H1 (cell line): ENCODE results near the gene EPB41L2. TPM values are rescaled to one million over a fixed set of nuclear protein-coding genes. Genes with fewer than 3 reads are reported as not detected.
"Not testable (repeated sequence)": the region's sequence is repeated elsewhere in the genome, so short reads cannot be mapped to it uniquely, and the experiment has no call there.

Experiments used
- CTCF ChIA-PET: fragments of 300-600 bp; sonication (Branson Sonifier 250); formaldehyde crosslinking; loops from one replicate; lab custom pipeline; 2021; ENCODE audit not compliant: partially characterized antibody; lab: Charles Lee
- POLR2A ChIA-PET: fragments of 300-600 bp; sonication (Branson Sonifier 250); formaldehyde crosslinking; loops from one replicate; lab custom pipeline; 2021; ENCODE audit warnings: inconsistent platforms; ENCODE audit not compliant: partially characterized antibody; lab: Charles Lee
- DNase-seq, 2 experiments: peaks; one replicate each; pipeline versions ENCODE4 v3.0.0 to v3.0.0-alpha.2; 2010 to 2022; ENCODE audit warnings: low spot score in 2 of 2, low read depth in 1 of 2, mixed read lengths in 1 of 2
- FAIRE-seq: peaks from 2 replicates; lab custom pipeline; 2011; peaks lifted over from hg19 to GRCh38; lab: Jason Lieb, UNC
- H2AFZ ChIP-seq: 2 replicates; pipeline ENCODE4 v1.8.1; 2012; ENCODE audit warnings: low read length, inconsistent platforms
- H2AK5ac ChIP-seq: 2 replicates; pipeline ENCODE4 v1.6.1; 2013; ENCODE audit warnings: low read depth, low read length
- H2BK120ac ChIP-seq: replicated peaks from 2 replicates; pipeline ENCODE3; 2013; ENCODE audit warnings: low read depth, low read length, inconsistent platforms
- H2BK12ac ChIP-seq: 2 replicates; pipeline ENCODE4 v1.6.1; 2013; ENCODE audit warnings: low read depth, low read length
- H2BK15ac ChIP-seq: 2 replicates; pipeline ENCODE4 v1.6.1; 2013; ENCODE audit warnings: low read length
- H2BK20ac ChIP-seq: 2 replicates; pipeline ENCODE4 v1.6.1; 2013; ENCODE audit warnings: low read length
- H2BK5ac ChIP-seq: 2 replicates; pipeline ENCODE4 v1.6.1; 2013; ENCODE audit warnings: low read depth, low read length
- H3K14ac ChIP-seq: 2 replicates; pipeline ENCODE4 v1.6.1; 2013; ENCODE audit warnings: inconsistent platforms; ENCODE audit not compliant: insufficient read length
- H3K18ac ChIP-seq: 2 replicates; pipeline ENCODE4 v1.6.1; 2013; ENCODE audit warnings: low read length; ENCODE audit errors: extremely low read depth
- H3K23ac ChIP-seq: 2 replicates; pipeline ENCODE4 v1.6.1; 2013; ENCODE audit warnings: inconsistent platforms; ENCODE audit not compliant: insufficient read length
- H3K23me2 ChIP-seq: 2 replicates; pipeline ENCODE4 v1.6.1; 2013; ENCODE audit warnings: low read depth, low read length
- H3K27ac ChIP-seq: 2 replicates; pipeline ENCODE4 v1.6.1; 2011; ENCODE audit warnings: low read depth, low read length, inconsistent platforms
- H3K27me3 ChIP-seq, 4 experiments: replicated peaks in 1 of 4; 1 replicate in 1 of 4; 2 replicates in 3 of 4; pipeline versions ENCODE4 v1.6.1 to v1.8.1; 2011 to 2013; ENCODE audit warnings: low read length in 3 of 4, mild to moderate bottlenecking in 3 of 4, inconsistent platforms in 2 of 4, mixed read lengths in 2 of 4, moderate library complexity in 1 of 4; ENCODE audit not compliant: control insufficient read depth in 3 of 4, insufficient read depth in 3 of 4; ENCODE audit errors: extremely low read depth in 1 of 4
- H3K36me3 ChIP-seq, 4 experiments: 2 replicates each; pipeline versions ENCODE4 v1.6.1 to v1.8.1; 2011 to 2013; ENCODE audit warnings: mild to moderate bottlenecking in 4 of 4, low read length in 3 of 4, moderate library complexity in 2 of 4, control low read depth in 1 of 4, inconsistent platforms in 1 of 4; ENCODE audit not compliant: insufficient read depth in 4 of 4, control insufficient read depth in 2 of 4
- H3K4ac ChIP-seq: replicated peaks from 2 replicates; pipeline ENCODE3; 2013; ENCODE audit warnings: low read length, low read depth, mixed read lengths, inconsistent platforms; ENCODE audit not compliant: insufficient read length
- H3K4me1 ChIP-seq, 4 experiments: replicated peaks in 1 of 4; 1 replicate in 1 of 4; 2 replicates in 3 of 4; pipeline versions ENCODE4 v1.6.1 to v1.8.1; 2011 to 2013; ENCODE audit warnings: low read length in 3 of 4, inconsistent platforms in 2 of 4, mixed read lengths in 1 of 4; ENCODE audit not compliant: insufficient read depth in 4 of 4, control insufficient read depth in 3 of 4
- H3K4me2 ChIP-seq, 2 experiments: 2 replicates each; pipeline versions ENCODE4 v1.6.1 to v1.8.1; 2011 to 2013; ENCODE audit warnings: low read depth in 2 of 2, low read length in 2 of 2, control low read depth in 1 of 2, inconsistent platforms in 1 of 2, mild to moderate bottlenecking in 1 of 2; ENCODE audit not compliant: insufficient read depth in 1 of 2
- H3K4me3 ChIP-seq, 4 experiments: fragments of 200-600, 300-600 bp in 1 of 4; sonication (generic), shearing (Covaris generic), sonication (Bioruptor Twin) in 1 of 4; 2 replicates each; pipeline versions ENCODE4 v1.5.1 to v1.8.1; 2011 to 2016; ENCODE audit warnings: low read length in 4 of 4, low read depth in 3 of 4, control low read depth in 2 of 4, inconsistent platforms in 2 of 4, mild to moderate bottlenecking in 2 of 4, mixed read lengths in 1 of 4, moderate library complexity in 1 of 4; ENCODE audit not compliant: insufficient read depth in 2 of 4; ENCODE audit errors: extremely low read depth in 1 of 4
- H3K56ac ChIP-seq: replicated peaks from 2 replicates; pipeline ENCODE3; 2013; ENCODE audit warnings: low read depth, mild to moderate bottlenecking, mixed read lengths, low read length, inconsistent platforms; ENCODE audit not compliant: insufficient read length
- H3K79me1 ChIP-seq: 2 replicates; pipeline ENCODE4 v1.6.1; 2013; ENCODE audit warnings: low read depth, low read length, control low read depth
- H3K79me2 ChIP-seq, 2 experiments: 2 replicates each; pipeline versions ENCODE4 v1.6.1 to v1.8.1; 2012 to 2013; ENCODE audit warnings: low read length in 2 of 2, mild to moderate bottlenecking in 2 of 2, inconsistent platforms in 1 of 2; ENCODE audit not compliant: insufficient read depth in 2 of 2, control insufficient read depth in 1 of 2
- H3K9ac ChIP-seq, 4 experiments: replicated peaks in 1 of 4; 1 replicate in 1 of 4; 2 replicates in 3 of 4; pipeline versions ENCODE4 v1.6.1 to v1.8.1; 2011 to 2013; ENCODE audit warnings: low read depth in 3 of 4, low read length in 3 of 4, control low read depth in 2 of 4, mild to moderate bottlenecking in 2 of 4, moderate library complexity in 2 of 4, inconsistent platforms in 1 of 4; ENCODE audit errors: extremely low read depth in 1 of 4
- H3K9me3 ChIP-seq, 2 experiments: 2 replicates each; pipeline versions ENCODE4 v1.6.1 to v1.8.1; 2012 to 2013; ENCODE audit warnings: mild to moderate bottlenecking in 2 of 2, moderate library complexity in 2 of 2, control low read depth in 1 of 2, inconsistent platforms in 1 of 2, low read depth in 1 of 2, low read length in 1 of 2, mixed read lengths in 1 of 2; ENCODE audit not compliant: insufficient read depth in 2 of 2
- H4K20me1 ChIP-seq, 2 experiments: replicated peaks in 1 of 2; 2 replicates each; pipeline versions ENCODE3 to v1.8.1; 2011 to 2013; ENCODE audit warnings: inconsistent platforms in 2 of 2, low read length in 2 of 2, mild to moderate bottlenecking in 1 of 2; ENCODE audit not compliant: insufficient read depth in 2 of 2, control insufficient read depth in 1 of 2
- H4K5ac ChIP-seq: 2 replicates; pipeline ENCODE4 v1.6.1; 2013; ENCODE audit warnings: low read length, low read depth, mixed read lengths, inconsistent platforms; ENCODE audit not compliant: insufficient read length
- H4K8ac ChIP-seq: 2 replicates; pipeline ENCODE4 v1.8.0; 2013; ENCODE audit warnings: mild to moderate bottlenecking, moderate library complexity, low read length, inconsistent platforms; ENCODE audit not compliant: insufficient read depth; ENCODE audit errors: extremely low read depth
- H4K91ac ChIP-seq: replicated peaks from 2 replicates; pipeline ENCODE3; 2013; ENCODE audit warnings: low read length, mixed read lengths, inconsistent platforms; ENCODE audit not compliant: insufficient read length
- WGBS, 2 experiments: shearing (Covaris generic) in 1 of 2; methylation state at CpG; one replicate each; pipeline versions ENCODE4 v1.1.6 to v1.1.7; 2013 to 2015; ENCODE audit warnings: low lambda C conversion rate in 2 of 2, mixed read lengths in 2 of 2, inconsistent platforms in 1 of 2, low coverage in 1 of 2, missing lambda C conversion rate in 1 of 2; ENCODE audit not compliant: insufficient replicate concordance in 2 of 2, insufficient coverage in 1 of 2, insufficient read length in 1 of 2; ENCODE audit errors: extremely low coverage in 1 of 2, missing lambda C conversion rate in 1 of 2; 5-methylcytosine and 5-hydroxymethylcytosine counted together
- polyA plus RNA-seq, 7 experiments: library from polyadenylated mRNA; depleted of rRNA in 3 of 7; stranded (reverse) in 5 of 7; unstranded in 2 of 7; fragments of >200 nt in 5 of 7; fragments of 200-250 nt in 2 of 7; gene quantifications; 1 replicate in 5 of 7; 2 replicates in 1 of 7; 4 replicates in 1 of 7; pipeline versions ENCODE4 v1.2.1 to v1.2.3, GENCODE V29; 2011 to 2013; ENCODE audit warnings: missing spikeins in 2 of 7, mixed read lengths in 2 of 7
- total RNA-seq: library from RNA; stranded (reverse); fragmentation: NEBNext Ultra II Directional; extraction: Animal tissue kit (Norgen Biotek cat#: 25700); gene quantifications from 2 replicates; pipeline ENCODE4 v1.2.1, GENCODE V29; 2021

Gene EPB41L2
- total and polyA plus RNA-seq, 2 of the 8 experiments (the other 6 are each of a cell fraction or from before 2014, with no cell fraction given): 22.5 to 123 TPM

GRCh38 chr6:131008965-131009364 is 54.1 kb downstream of the EPB41L2 start:
- H2BK12ac ChIP-seq, H3K27me3 ChIP-seq, H3K23me2 ChIP-seq, H2AK5ac ChIP-seq, H3K9ac ChIP-seq, FAIRE-seq, H2BK5ac ChIP-seq, H2AFZ ChIP-seq, H3K4ac ChIP-seq, H2BK20ac ChIP-seq, H3K56ac ChIP-seq, H3K18ac ChIP-seq, H3K14ac ChIP-seq, H2BK120ac ChIP-seq, H3K36me3 ChIP-seq, CTCF ChIA-PET, H4K5ac ChIP-seq, H2BK15ac ChIP-seq, H4K8ac ChIP-seq, H3K4me3 ChIP-seq, H3K4me2 ChIP-seq, H3K23ac ChIP-seq, POLR2A ChIA-PET, H3K79me1 ChIP-seq, DNase-seq, H3K4me1 ChIP-seq, H4K91ac ChIP-seq, H4K20me1 ChIP-seq, H3K27ac ChIP-seq: not testable (repeated sequence)
- WGBS, 2 experiments: 92% methylated on average over 2 of the region's 2 CpGs; no CpG with 5 or more reads in 1 of the 2 experiments
- H3K9me3 ChIP-seq: peaks cover 25 to 30% of the 10 kb centered on the region in 2 experiments
- H3K79me2 ChIP-seq: peaks cover 0 to 58% of the 10 kb centered on the region in 2 experiments; a peak in 3 of 4 replicates

GRCh38 chr6:131007964-131008363 is 55.1 kb downstream of the EPB41L2 start:
- CTCF ChIA-PET: interaction anchor here (0.6 to 1.0 kb wide), 2 partner anchors 9 to 219 kb away, joined by 3 read pairs; no protein-coding TSS in a partner anchor
- H2BK120ac ChIP-seq, H2BK5ac ChIP-seq, H3K4ac ChIP-seq, H3K56ac ChIP-seq, H3K9ac ChIP-seq, DNase-seq, H2AK5ac ChIP-seq, POLR2A ChIA-PET, H4K8ac ChIP-seq, H3K4me2 ChIP-seq, H3K4me3 ChIP-seq, H2AFZ ChIP-seq, H2BK15ac ChIP-seq, H3K4me1 ChIP-seq, H3K23me2 ChIP-seq, H3K27ac ChIP-seq, H3K27me3 ChIP-seq, H4K91ac ChIP-seq, FAIRE-seq, H4K20me1 ChIP-seq, H3K18ac ChIP-seq, H3K36me3 ChIP-seq, H4K5ac ChIP-seq, H3K23ac ChIP-seq, H3K79me1 ChIP-seq, H2BK20ac ChIP-seq, H3K14ac ChIP-seq, H2BK12ac ChIP-seq: not testable (repeated sequence)
- Histone ChIP-seq H3K9me3 (peaks cover 25 to 30% of the 10 kb centered on the region in 2 experiments), H3K79me2 (peaks cover 0 to 58% of the 10 kb centered on the region in 2 experiments; a peak in 3 of 4 replicates)
- 67% methylated on average over 5 of the region's 5 CpGs; no CpG with 5 or more reads in 1 of the 2 experiments for whole genome bisulfite sequencing, 2 experiments
